SK-N-MC (cell line): Measurements from ENCODE around the gene LRPAP1.

Experiments
- EZH2 ChIP-seq: fragments of 200-600 bp; sonication (generic); IDR thresholded peaks from one replicate; pipeline ENCODE4 v1.6.1; 2017; ENCODE audit warnings: antibody characterized with exemption
- POLR2AphosphoS5 ChIP-seq: IDR thresholded peaks from 2 replicates; pipeline ENCODE4 v1.6.1; 2012; ENCODE audit warnings: mild to moderate bottlenecking, low read depth, low read length, borderline replicate concordance

- TF ChIP-seq EZH2 (no peak), POLR2AphosphoS5 (no peak)
Measured at GRCh38 chr4:3481783-3482393, 50.3 kb downstream of the LRPAP1 start.
